Nephron (organoid): ENCODE results near the gene RND2.

Source experiments
- H3K27ac Mint-ChIP-seq, 3 experiments: 2 replicates each; pipeline ENCODE4 v1.8.0; 2020; ENCODE audit warnings: mixed read lengths in 3 of 3, mild to moderate bottlenecking in 2 of 3, moderate library complexity in 1 of 3
- H3K27me3 Mint-ChIP-seq: 2 replicates; pipeline ENCODE4 v1.8.0; 2021; ENCODE audit warnings: low read depth, mild to moderate bottlenecking, moderate library complexity, mixed read lengths
- H3K36me3 Mint-ChIP-seq: 2 replicates; pipeline ENCODE4 v1.8.0; 2020; ENCODE audit warnings: low read depth, mixed read lengths
- H3K4me1 Mint-ChIP-seq: 2 replicates; pipeline ENCODE4 v1.8.0; 2020; ENCODE audit warnings: mixed read lengths
- H3K4me3 Mint-ChIP-seq, 3 experiments: 2 replicates each; pipeline ENCODE4 v1.8.0; 2020; ENCODE audit warnings: mild to moderate bottlenecking in 3 of 3, mixed read lengths in 3 of 3, moderate library complexity in 2 of 3
- H3K9me3 Mint-ChIP-seq: 2 replicates; pipeline ENCODE4 v1.8.0; 2020; ENCODE audit warnings: mixed read lengths
- TF ChIP-seq, protein P1 (sequence below), 3 experiments: fragments of 200-600 bp; sonication (generic); IDR thresholded peaks; one replicate each; pipeline ENCODE4 v1.5.0; 2021; ENCODE audit warnings: antibody characterized with exemption in 3 of 3; ENCODE audit not compliant: unreplicated experiment in 3 of 3

The RND2 gene

DNA sequence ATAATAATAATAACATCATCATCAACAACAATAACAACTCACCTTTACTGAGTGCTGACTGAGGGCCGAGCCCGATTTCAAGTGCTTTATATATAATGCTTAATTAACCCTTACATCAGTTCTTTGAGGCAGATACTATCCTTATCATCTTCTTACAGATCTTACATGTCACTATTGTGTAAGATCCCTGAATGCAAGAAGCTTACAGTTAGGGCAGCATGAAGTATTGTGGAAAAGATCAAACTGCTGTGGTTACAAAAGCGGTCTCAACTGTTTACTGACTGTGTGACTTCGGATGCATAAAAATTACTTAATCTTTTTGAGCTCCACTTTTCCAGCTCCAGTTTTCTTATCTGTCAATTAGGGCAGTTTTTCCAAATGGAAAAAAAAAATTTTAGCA lies 6.1 kb upstream of the RND2 start:
- Mint-ChIP-seq H3K27me3 (no peaks in the 10 kb centered on the region), H3K27ac (peak overlapping the region; percentile 7 to 74 (median 71)), H3K4me1 (peaks cover 28% of the 10 kb centered on the region), H3K4me3 (peak overlapping the region; percentile 6 to 68 (median 62)), H3K36me3 (peaks cover 24% of the 10 kb centered on the region), H3K9me3 (no peaks in the 10 kb centered on the region)
- TF ChIP-seq, protein P1, sequence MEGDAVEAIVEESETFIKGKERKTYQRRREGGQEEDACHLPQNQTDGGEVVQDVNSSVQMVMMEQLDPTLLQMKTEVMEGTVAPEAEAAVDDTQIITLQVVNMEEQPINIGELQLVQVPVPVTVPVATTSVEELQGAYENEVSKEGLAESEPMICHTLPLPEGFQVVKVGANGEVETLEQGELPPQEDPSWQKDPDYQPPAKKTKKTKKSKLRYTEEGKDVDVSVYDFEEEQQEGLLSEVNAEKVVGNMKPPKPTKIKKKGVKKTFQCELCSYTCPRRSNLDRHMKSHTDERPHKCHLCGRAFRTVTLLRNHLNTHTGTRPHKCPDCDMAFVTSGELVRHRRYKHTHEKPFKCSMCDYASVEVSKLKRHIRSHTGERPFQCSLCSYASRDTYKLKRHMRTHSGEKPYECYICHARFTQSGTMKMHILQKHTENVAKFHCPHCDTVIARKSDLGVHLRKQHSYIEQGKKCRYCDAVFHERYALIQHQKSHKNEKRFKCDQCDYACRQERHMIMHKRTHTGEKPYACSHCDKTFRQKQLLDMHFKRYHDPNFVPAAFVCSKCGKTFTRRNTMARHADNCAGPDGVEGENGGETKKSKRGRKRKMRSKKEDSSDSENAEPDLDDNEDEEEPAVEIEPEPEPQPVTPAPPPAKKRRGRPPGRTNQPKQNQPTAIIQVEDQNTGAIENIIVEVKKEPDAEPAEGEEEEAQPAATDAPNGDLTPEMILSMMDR (IDR thresholded peaks at IDR 0.05; ENCODE audit: unreplicated experiment in 3 of 3), result no peak

GRCh38 chr17:43019418-43019817 lies 5.6 kb upstream of the RND2 start:
- no peaks in the 10 kb centered on the region for H3K27me3 Mint-ChIP-seq
- H3K4me3 Mint-ChIP-seq, result peak overlapping the region; percentile 93 to 95 (median 95)
- peaks cover 31% of the 10 kb centered on the region for H3K4me1 Mint-ChIP-seq
- peaks cover 24% of the 10 kb centered on the region for H3K36me3 Mint-ChIP-seq
- H3K9me3 Mint-ChIP-seq, result no peaks in the 10 kb centered on the region
- peak overlapping the region; percentile 74 to 91 (median 86) for H3K27ac Mint-ChIP-seq
- TF ChIP-seq, protein P1 (IDR thresholded peaks at IDR 0.05; ENCODE audit: unreplicated experiment in 3 of 3), result no peak

DNA sequence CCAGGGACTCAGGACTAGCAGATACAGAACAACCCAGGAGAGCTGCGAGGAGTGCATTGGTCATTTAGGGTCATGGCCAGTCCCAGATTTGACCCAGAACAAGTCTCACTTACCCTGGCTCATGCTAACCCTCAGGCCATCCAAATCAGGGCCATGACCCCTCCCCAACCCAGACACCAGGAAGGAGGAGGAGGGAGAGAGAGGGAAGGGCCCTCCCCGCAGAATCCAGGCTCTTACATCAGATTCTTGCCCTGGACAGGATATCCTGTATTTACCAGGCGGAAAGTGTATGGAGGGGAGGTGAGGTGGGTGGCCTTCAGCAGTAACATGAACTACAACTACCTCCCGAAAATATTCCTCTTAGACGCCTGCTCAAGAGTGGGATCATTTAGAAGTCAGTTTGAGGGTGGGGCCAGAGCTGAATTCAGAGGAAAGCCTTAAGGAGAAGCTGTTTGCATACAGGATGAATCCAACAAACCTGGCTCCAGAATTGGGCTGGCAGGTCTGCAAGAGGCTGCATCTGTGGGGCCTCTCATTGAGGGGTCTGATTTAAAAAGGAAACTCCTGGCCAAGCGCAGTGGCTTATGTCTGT lies 4.9 kb upstream of the RND2 start:
- Mint-ChIP-seq H3K36me3 (peaks cover 20% of the 10 kb centered on the region), H3K4me1 (peaks cover 32% of the 10 kb centered on the region), H3K4me3 (peak overlapping the region; percentile 93 to 95 (median 95)), H3K27me3 (no peaks in the 10 kb centered on the region), H3K9me3 (no peaks in the 10 kb centered on the region), H3K27ac (peak overlapping the region; percentile 74 to 91 (median 86))
- TF ChIP-seq, protein P1 (IDR thresholded peaks at IDR 0.05; ENCODE audit: unreplicated experiment in 3 of 3), result no peak

DNA sequence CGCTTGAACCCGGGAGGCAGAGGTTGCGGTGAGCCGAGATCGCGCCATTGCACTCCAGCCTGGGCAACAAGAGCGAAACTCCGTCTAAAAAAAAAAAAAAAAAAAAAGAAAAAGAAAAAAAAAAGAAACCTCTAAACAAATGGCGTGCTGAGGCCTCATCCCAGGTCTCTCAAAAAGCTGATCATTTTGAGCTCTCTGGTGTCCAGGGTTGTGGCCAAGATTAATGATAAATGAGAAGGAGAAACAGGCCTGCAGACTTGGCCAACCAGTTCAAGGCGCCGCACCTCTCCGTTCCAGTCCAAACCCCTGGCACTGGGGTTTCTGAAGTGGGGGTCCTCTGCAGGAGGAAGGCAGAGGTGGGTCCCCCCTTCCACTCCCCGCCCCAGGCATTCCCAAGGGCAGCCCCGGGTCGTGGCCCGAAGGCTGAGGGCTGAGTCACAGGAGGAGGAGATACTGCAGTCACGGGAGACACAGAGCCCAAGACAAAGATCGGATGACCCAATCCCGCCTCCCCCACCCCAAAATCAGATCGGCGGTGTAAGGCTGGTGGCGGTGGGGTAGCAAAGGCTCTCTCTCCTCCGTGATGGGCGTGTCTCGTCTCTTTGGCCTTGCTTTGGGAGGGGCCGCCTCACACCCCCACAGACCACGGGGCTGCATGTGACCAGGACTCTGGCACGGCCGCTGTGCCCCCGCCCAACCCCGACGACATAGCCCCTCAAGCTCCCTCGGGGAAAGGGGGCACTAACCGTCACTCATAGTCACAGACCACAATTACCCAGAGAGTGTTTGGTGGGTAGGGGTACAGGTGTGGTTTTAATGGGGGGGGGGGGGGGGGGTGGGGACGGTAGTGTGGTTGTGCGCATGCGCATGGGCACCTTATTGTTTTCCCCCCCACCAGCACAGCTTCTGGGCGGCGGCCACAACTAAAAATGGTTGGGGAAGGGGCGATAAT lies 4.0 kb upstream of the RND2 start:
- Mint-ChIP-seq H3K4me1 (peaks cover 30% of the 10 kb centered on the region), H3K27ac (peak overlapping the region; percentile 79 to 91 (median 86)), H3K27me3 (no peaks in the 10 kb centered on the region), H3K36me3 (peaks cover 10% of the 10 kb centered on the region), H3K9me3 (no peaks in the 10 kb centered on the region), H3K4me3 (peak overlapping the region; percentile 93 to 95 (median 95))
- TF ChIP-seq, protein P1 (IDR thresholded peaks at IDR 0.05; ENCODE audit: unreplicated experiment in 3 of 3), result no peak

DNA sequence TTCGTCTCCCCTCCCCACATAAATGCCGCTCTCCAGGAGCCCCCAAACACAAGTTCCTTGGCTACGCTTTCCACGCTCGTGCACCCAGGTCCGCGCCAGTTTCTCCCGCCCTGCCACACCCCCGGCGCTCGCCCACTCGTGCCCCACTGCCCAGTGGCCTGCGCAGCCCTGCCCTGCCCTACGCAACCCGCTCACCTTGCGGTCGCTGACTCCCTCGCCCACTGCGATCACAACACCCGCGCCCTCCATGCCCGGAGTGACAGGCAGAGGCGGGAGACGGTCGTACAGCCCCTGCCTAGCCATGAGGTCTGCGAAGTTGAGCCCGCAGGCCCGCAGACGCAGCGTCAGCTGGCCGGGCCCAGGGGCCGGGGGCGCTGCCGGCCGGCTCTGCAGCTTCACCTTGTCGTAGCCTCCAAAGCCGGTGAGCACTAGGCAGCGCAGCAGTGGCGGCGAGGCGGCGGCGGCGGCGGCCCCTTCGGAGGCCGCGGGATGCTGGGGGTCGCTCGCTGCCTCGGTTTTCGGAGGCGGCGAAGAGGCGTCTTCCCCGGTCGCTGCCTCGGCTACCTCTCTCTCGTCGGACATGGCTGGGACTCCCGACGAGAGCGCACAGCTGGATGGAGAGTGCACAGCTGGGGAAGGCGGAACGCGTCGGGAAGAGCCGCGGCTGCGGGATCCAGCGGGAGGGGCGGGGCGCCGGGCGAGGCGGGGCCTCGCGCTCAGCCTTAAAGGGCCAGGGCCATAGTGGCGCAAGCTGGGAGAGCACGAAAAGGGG lies 3.1 kb upstream of the RND2 start, which contains the start of gene VAT1:
VAT1 (minus strand) TSS at position 645 of the 772 bp plus-strand sequence; CDS start at position 582, 63 bp downstream.
- Mint-ChIP-seq H3K27me3 (no peaks in the 10 kb centered on the region), H3K27ac (peak within 1 kb of the TSS; percentile 79 to 91 (median 86)), H3K9me3 (no peaks in the 10 kb centered on the region), H3K4me1 (peaks cover 35% of the 10 kb centered on the region), H3K36me3 (peaks cover 9% of the 10 kb centered on the region), H3K4me3 (peak within 1 kb of the TSS; percentile 93 to 95 (median 95))
- TF ChIP-seq, protein P1 (IDR thresholded peaks at IDR 0.05; ENCODE audit: unreplicated experiment in 3 of 3), result no peak
